Skin epidermis (tissue), 12 donors: Measurements from ENCODE around the gene NDNF.

Experiments
- H3K27ac ChIP-seq, 21 experiments: fragments of 200-600 bp; sonication (generic) in 11 of 21; one replicate each; pipeline ENCODE4 v1.5.0; 2020; ENCODE audit warnings: mild to moderate bottlenecking in 3 of 21, inconsistent platforms in 2 of 21, moderate library complexity in 2 of 21
- H3K4me3 ChIP-seq, 7 experiments: fragments of 200-600 bp; sonication (generic) in 2 of 7; one replicate each; pipeline ENCODE4 v1.5.0; 2020; ENCODE audit warnings: inconsistent platforms in 2 of 7, mild to moderate bottlenecking in 2 of 7, moderate library complexity in 1 of 7

Gene NDNF

DNA sequence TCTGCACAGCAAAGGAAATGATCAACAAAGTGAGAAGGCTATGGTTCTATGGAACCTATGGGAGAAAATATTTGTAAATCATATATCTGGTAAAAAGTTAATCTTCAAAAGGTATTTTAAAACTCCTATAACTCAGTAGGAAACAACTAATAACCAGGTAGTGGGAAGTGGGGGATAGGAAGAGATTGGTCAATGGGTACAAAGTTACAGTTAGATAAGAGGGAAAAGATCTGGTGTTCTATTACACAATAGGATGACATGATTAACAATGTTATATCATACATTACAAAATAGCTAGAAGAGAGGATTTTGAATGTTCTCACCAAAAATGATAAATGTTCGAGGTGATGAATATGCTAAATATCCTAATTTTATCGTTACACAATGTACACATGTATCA, 46.3 kb downstream of the NDNF start:
- no peak overlapping the region for H3K4me3 ChIP-seq
- H3K27ac ChIP-seq = no peak overlapping the region

- Histone ChIP-seq H3K4me3 (no peak overlapping the region), H3K27ac (no peak overlapping the region)
These were observed 46.8 kb downstream of the NDNF start for GRCh38 chr4:121025540-121025939.

DNA sequence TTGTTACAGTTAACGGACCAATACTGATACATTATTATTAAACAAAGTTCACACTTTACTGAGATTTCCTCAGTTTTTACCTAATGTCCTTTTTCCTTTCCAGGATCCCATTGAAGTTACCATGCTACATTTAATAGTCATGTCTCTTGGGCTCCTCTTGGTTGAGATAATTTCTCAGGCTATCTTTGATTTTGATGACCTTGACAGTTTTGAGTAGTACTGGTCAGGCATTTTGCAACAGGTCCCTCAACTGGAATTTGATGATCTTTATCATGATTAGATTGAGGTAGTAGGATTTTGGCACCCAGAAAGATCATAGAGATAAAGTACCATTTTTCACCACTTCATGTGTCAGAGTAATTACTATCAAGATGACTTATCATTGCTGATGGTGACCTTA, 53.8 kb downstream of the NDNF start:
- no peak overlapping the region for H3K27ac ChIP-seq
- no peak overlapping the region for H3K4me3 ChIP-seq

DNA sequence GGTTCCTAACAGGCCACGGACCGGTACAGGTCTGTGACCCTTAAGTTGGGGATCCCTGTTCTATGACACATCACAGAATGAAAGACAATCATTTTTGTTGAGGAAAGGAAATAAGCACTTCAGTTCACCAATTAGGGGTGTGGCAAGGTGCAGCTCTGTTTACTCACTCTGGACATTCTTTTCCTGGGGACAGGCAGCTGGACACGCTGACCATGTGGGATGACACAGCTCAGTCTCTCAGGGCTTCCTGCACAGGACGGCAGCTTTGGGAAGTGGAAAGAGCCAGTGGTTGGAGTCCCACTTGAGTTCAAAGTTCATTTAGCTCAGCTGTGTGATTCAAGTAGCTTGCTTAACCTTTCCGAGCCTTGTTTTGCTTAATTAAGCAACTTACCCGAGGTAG, 55.7 kb downstream of the NDNF start:
- Histone ChIP-seq H3K4me3 (no peak overlapping the region), H3K27ac (no peak overlapping the region)

GRCh38 chr4:121015421-121015820, 56.9 kb downstream of the NDNF start:
- Histone ChIP-seq H3K4me3 (no peak overlapping the region), H3K27ac (no peak overlapping the region)

GRCh38 chr4:121014544-121014943, 57.8 kb downstream of the NDNF start:
- H3K4me3 ChIP-seq = no peak overlapping the region
- no peak overlapping the region for H3K27ac ChIP-seq

DNA sequence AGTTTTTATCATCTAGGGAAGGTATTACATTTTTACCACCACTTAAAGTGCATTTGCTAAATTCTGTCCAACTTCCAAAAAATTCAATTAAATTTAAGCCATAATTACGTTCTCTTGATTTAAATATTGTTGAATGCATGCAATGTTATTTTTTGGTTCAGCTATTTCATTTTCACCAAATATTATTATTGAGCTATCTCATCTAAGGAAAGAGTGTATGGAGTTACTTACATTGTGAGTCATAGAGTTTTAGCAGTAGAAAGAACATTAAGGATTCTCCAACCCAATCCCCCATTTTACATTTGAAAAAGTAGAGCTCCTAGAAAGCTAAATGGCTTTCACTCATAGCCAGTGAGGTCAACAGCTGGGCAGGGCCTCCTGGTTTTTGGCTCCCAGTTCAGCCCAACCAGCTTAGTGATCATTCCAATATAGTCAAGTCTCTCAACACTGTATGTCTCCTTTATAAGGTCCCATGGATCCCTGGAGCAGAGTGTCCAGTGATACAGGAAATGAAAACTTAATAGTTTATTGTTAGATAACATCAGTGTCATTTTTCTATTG, 60.5 kb downstream of the NDNF start:
- H3K4me3 ChIP-seq = no peak overlapping the region
- H3K27ac ChIP-seq = no peak overlapping the region

- Histone ChIP-seq H3K4me3 (no peak overlapping the region), H3K27ac (no peak overlapping the region)
These were observed 61.2 kb downstream of the NDNF start for GRCh38 chr4:121011138-121011537.

DNA sequence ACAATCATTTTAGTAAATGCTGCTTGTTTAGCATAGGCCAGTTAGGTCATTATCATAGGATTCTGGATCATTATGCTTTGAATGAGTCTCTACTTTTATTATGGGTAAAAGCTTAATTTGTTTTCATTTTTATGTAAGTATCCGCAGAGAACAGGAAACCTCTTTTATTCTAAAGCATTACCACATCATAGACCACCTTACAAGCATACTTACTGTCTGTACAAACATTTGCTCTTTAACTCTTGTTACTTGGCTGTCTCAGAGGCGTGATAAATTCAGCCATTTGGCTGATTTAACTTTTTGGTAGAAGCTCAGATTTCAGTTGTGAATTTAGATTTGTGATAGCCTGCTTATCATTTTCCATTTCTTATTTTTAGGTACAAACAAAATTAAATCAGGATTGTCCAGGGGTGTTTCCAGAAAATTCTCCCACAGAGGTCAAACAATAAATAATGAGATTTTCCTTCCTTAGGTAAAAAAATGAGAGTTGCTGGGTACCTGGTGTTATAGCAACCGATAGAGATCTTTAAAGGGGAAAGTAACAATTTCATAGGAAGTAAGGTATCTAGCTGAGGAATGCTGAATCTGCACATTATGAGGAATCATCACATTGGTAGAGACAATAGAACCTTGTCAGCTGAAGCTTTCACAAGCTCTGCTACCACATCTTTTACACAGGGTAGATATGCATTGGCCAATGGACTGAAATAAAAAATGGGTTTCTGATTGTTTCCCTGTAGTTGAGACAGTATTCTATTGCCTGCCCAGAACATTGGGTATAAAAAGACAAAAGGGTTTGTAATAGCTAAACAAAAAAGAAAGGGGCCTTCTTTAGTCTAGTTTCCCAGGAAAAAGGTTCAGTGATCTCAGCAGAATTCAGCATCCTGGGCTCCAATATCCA, 62.5 kb downstream of the NDNF start:
- H3K27ac ChIP-seq = no peak overlapping the region

DNA sequence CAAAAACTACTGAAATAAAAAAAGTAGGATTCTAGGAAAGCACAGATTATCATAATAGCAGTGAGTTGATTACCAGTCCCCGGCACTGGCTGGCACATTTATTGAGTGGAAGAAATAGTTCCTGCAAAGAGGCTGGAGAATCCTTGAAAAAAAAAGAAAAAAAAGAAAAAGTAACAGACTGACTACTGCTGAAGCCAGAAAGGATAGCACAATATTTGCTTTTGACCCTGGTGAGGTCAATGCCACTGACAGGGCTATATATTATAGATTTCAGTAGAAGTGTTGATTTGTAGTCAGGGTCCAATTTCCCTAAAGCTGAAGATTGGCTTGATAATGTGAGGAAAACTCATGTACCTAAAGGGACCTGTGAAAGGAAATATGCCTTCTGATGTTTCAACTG, 64.7 kb downstream of the NDNF start:
- Histone ChIP-seq H3K4me3 (no peak overlapping the region), H3K27ac (no peak overlapping the region)

More for the DNA sequence above, 62.5 kb downstream of the NDNF start:
- no peak overlapping the region for H3K4me3 ChIP-seq

- Histone ChIP-seq H3K27ac (no peak overlapping the region), H3K4me3 (no peak overlapping the region)
These were observed 68.5 kb downstream of the NDNF start for GRCh38 chr4:121003863-121004262.

DNA sequence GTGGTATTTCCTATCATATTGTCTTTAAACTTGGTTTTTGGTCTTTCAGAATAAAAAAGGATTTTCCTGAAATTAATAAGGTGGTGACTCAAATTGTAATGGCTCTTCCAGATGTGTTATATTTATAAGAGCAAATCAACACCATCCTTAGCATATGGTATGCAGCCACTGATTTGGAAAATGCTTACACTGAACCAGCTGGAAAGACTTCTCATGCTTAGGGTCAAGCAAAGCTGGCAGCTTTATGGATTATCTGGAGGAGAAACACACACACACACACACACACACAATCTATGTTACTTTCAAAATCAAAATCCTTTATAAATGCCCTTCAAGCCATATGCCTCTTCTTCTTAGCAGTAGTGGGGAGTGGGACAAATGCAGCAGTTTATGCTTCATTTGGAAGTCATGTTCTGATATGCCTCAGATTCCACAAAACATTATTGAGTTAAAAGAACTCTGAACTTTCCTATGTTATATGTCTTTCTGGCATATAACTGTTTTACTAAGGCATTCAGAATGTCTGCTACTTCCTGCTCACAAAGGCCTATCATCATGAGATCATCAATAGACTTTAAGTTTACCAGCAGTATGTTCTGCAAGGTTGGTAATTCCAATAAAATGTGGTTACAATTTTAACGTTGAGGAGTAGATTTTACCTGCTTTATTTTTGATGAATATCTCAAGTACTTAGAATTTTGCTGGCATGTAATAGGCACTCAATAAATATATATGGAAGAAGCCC, 76.9 kb downstream of the NDNF start:
- Histone ChIP-seq H3K27ac (no peak overlapping the region), H3K4me3 (no peak overlapping the region)

DNA sequence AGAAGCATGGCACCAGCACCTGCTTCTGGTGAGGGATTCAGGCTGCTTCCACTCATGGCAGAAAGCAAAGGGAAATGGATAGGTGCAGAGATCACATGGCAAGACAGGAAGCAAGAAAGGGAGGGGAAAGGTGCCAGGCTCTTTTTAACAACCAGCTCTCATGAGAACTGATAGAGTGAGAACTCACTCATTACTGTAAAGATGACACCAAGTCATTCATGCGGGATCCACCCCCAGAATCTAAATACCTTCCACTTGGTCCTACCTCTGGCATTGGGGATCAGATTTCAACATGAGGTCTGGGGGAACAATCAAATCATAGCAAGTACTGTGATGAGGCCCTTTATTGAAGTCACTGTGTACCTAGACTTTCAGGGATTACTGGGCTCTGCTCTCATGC, 77.8 kb downstream of the NDNF start:
- H3K27ac ChIP-seq = no peak overlapping the region

DNA sequence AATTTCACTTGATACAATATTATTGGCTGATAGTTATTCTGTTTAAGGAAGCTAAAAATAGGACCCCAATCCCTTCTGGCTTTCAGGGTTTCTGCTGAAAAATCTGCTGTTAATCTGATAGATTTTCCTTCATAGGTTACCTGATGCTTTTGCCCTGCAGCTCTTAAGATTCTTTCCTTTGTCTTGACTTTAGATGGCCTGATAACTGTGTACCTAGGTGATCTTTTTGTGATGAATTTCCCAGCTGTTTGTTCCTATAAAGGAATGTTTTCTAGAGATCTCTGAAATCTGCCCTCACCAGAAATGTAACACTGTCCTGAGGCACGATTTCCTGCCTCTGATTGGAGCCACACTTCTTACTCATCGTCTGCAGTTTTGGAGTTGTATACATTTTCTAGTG, 80.5 kb downstream of the NDNF start:
- H3K27ac ChIP-seq = no peak overlapping the region
- no peak overlapping the region for H3K4me3 ChIP-seq

More for the DNA sequence above, 77.8 kb downstream of the NDNF start:
- H3K4me3 ChIP-seq = no peak overlapping the region

GRCh38 chr4:120990246-120990645, 82.1 kb downstream of the NDNF start:
- H3K27ac ChIP-seq = no peak overlapping the region
- H3K4me3 ChIP-seq = no peak overlapping the region
